Uterus (tissue), 2 donors: ENCODE measurements around the gene KCNMB2.

Source experiments
- CTCF ChIP-seq, 4 experiments: fragments of 200-600 bp in 2 of 4; fragments of 450-650 bp in 2 of 4; sonication (generic) in 2 of 4; IDR thresholded peaks; one replicate each; pipeline ENCODE4 v1.5.1; 2016 to 2019; ENCODE audit warnings: antibody characterized with exemption in 4 of 4, mild to moderate bottlenecking in 2 of 4, moderate library complexity in 1 of 4
- POLR2A ChIP-seq, 2 donors: fragments of 450-650 bp; IDR thresholded peaks; one replicate each; pipeline ENCODE4 v1.6.1; 2016; ENCODE audit warnings: antibody characterized with exemption in 2 of 2, mild to moderate bottlenecking in 1 of 2, moderate library complexity in 1 of 2

- TF ChIP-seq CTCF (IDR thresholded peaks at IDR 0.05), result no peak
- no peak for TF ChIP-seq POLR2A (IDR thresholded peaks at IDR 0.05)
These were observed 200.1 kb downstream of the KCNMB2 start for GRCh38 chr3:178736300-178736699.
